ENCODE measurements around the gene KLF13. TPM values are rescaled to one million over a fixed set of nuclear protein-coding genes. Genes with fewer than 3 reads are reported as not detected.

Gene KLF13
- total RNA-seq, 1 donor from 2014 or later = 31.0 TPM

DNA sequence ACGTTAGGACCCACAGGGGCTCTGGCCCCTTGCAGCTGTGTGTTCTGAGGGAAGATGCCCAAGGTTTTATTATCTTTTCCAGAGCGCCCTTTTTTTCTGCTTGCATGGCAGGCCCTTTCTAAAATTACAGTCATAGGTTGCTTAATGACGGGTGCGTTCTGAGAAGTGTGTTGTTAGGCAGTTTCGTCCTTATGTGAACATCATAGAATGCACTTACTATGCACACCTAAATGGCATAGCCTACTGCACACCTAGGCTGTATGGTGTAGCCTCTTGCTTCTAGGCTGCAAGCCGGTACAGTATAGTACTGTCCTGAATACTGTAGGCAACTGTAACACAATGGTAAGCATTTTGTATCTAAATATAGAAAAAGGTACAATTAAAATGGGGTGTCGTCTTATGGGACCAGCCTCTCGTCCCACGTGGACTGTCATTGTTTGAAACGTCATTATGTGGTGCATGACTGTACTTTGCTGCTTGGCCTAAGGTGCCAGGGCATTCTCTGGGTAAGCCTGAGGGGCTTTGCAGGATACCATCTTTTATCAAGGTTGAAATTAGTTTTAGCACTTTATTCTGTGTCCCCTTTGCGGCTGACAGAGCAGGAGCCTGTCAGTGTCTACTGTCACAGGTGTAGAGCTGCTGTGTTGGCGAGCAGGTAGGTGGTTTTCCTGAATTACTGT lies 10.9 kb downstream of the KLF13 start:
- Mint-ChIP-seq H3K27me3 (ENCODE audit: low read depth, unreplicated experiment) (no peaks in the 10 kb centered on the region), H3K4me1 (ENCODE audit: low read depth, unreplicated experiment) (peaks cover 7% of the 10 kb centered on the region), H3K36me3 (ENCODE audit: low read depth, unreplicated experiment) (peaks cover 2% of the 10 kb centered on the region), H3K4me3 (ENCODE audit: unreplicated experiment) (no peak overlapping the region), H3K9me3 (ENCODE audit: unreplicated experiment) (peaks cover 2% of the 10 kb centered on the region), H3K27ac (ENCODE audit: unreplicated experiment) (no peak overlapping the region)
- H4K20me1 ChIP-seq (ENCODE audit: insufficient read depth, low read length) = peaks cover 92% of the 10 kb centered on the region
- H3K27ac ChIP-seq (ENCODE audit: low read depth, low read length) = no peak overlapping the region
- H3K4me2 ChIP-seq (ENCODE audit: low read length) = no peak overlapping the region
- no peak for TF ChIP-seq EZH2 (IDR thresholded peaks at IDR 0.05; ENCODE audit: insufficient read depth, low read length)
- TF ChIP-seq, protein P1, sequence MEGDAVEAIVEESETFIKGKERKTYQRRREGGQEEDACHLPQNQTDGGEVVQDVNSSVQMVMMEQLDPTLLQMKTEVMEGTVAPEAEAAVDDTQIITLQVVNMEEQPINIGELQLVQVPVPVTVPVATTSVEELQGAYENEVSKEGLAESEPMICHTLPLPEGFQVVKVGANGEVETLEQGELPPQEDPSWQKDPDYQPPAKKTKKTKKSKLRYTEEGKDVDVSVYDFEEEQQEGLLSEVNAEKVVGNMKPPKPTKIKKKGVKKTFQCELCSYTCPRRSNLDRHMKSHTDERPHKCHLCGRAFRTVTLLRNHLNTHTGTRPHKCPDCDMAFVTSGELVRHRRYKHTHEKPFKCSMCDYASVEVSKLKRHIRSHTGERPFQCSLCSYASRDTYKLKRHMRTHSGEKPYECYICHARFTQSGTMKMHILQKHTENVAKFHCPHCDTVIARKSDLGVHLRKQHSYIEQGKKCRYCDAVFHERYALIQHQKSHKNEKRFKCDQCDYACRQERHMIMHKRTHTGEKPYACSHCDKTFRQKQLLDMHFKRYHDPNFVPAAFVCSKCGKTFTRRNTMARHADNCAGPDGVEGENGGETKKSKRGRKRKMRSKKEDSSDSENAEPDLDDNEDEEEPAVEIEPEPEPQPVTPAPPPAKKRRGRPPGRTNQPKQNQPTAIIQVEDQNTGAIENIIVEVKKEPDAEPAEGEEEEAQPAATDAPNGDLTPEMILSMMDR (IDR thresholded peaks at IDR 0.05; ENCODE audit: insufficient read depth, low read depth, low read length) = no peak
- DNase-seq (ENCODE audit: low read depth) (no peak), FAIRE-seq (no peak)
- H3K9ac ChIP-seq (ENCODE audit: low read length) = no peak overlapping the region
- H3K79me2 ChIP-seq (ENCODE audit: insufficient read depth, low read length) = peaks cover 92% of the 10 kb centered on the region
- H3K36me3 ChIP-seq (ENCODE audit: insufficient read depth, low read length) = no peaks in the 10 kb centered on the region
- no peaks in the 10 kb centered on the region for H3K27me3 ChIP-seq (ENCODE audit: insufficient read depth, low read length)
- peaks cover 18% of the 10 kb centered on the region for H3K4me1 ChIP-seq (ENCODE audit: insufficient read depth, low read length)
- no peaks in the 10 kb centered on the region for H3K9me3 ChIP-seq (ENCODE audit: insufficient read depth, low read depth, low read length)
- no peak overlapping the region for H2AFZ ChIP-seq (ENCODE audit: low read depth, low read length)
- H3K4me3 ChIP-seq (ENCODE audit: insufficient read depth, low read depth, low read length) = no peak overlapping the region

DNA sequence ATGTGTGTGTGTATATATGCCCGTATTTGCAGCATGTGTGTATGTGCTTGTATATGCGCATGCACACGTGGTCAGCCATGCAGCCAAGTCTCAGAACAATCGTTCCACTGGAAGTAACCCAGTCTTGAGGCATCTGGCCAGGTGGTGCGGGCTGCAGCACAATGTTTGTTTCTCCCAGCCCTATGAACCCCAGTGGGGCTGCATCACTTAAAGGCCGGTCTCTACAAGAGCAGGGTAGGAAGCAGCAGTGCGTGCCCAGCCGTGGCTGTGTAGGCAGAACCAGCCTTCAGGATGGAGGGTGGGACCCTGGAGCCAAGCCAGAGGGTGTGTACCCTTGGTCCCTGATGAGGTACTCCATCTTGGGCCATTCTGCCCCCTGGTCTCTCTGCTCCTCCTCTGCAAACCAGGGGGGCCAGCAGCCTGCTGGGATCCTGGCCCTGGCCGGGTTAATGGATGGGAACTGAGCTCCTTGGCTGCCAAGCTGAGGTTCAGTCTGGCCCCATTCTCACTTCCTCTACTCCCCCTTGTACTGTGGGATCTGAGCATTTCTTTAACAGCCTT lies 11.8 kb downstream of the KLF13 start:
- H3K9me3 Mint-ChIP-seq (ENCODE audit: unreplicated experiment) = peaks cover 2% of the 10 kb centered on the region
- H3K4me2 ChIP-seq (ENCODE audit: low read length) = peak overlapping the region; percentile 74
- DNase-seq (ENCODE audit: low read depth) = no peak

More for the DNA sequence above, 11.8 kb downstream of the KLF13 start:
- Histone ChIP-seq H3K9me3 (ENCODE audit: insufficient read depth, low read depth, low read length) (no peaks in the 10 kb centered on the region), H3K79me2 (ENCODE audit: insufficient read depth, low read length) (peaks cover 92% of the 10 kb centered on the region), H3K4me3 (ENCODE audit: insufficient read depth, low read depth, low read length) (no peak overlapping the region), H3K36me3 (ENCODE audit: insufficient read depth, low read length) (no peaks in the 10 kb centered on the region), H3K9ac (ENCODE audit: low read length) (peak overlapping the region; percentile 38), H3K27ac (ENCODE audit: low read depth, low read length) (peak overlapping the region; percentile 78), H3K4me1 (ENCODE audit: insufficient read depth, low read length) (peaks cover 21% of the 10 kb centered on the region), H2AFZ (ENCODE audit: low read depth, low read length) (no peak overlapping the region), H3K27me3 (ENCODE audit: insufficient read depth, low read length) (no peaks in the 10 kb centered on the region), H4K20me1 (ENCODE audit: insufficient read depth, low read length) (peaks cover 92% of the 10 kb centered on the region)
- H3K36me3 Mint-ChIP-seq (ENCODE audit: low read depth, unreplicated experiment) = peaks cover 2% of the 10 kb centered on the region
- TF ChIP-seq, protein P1 (IDR thresholded peaks at IDR 0.05; ENCODE audit: insufficient read depth, low read depth, low read length) = no peak
- no peak for TF ChIP-seq EZH2 (IDR thresholded peaks at IDR 0.05; ENCODE audit: insufficient read depth, low read length)
- no peak for FAIRE-seq
- H3K27me3 Mint-ChIP-seq (ENCODE audit: low read depth, unreplicated experiment) = no peaks in the 10 kb centered on the region
- no peak overlapping the region for H3K27ac Mint-ChIP-seq (ENCODE audit: unreplicated experiment)
- peaks cover 8% of the 10 kb centered on the region for H3K4me1 Mint-ChIP-seq (ENCODE audit: low read depth, unreplicated experiment)
- no peak overlapping the region for H3K4me3 Mint-ChIP-seq (ENCODE audit: unreplicated experiment)

Measured in astrocyte (in vitro differentiated cells and primary cell).